B cell (primary cell): Measurements from ENCODE around the gene PPP2R5A.

Experiments
- EZH2 ChIP-seq: IDR thresholded peaks from 2 replicates; pipeline ENCODE4 v1.6.1; 2012; ENCODE audit warnings: borderline replicate concordance, low read depth, mild to moderate bottlenecking, moderate library complexity, low read length; ENCODE audit not compliant: insufficient read depth, poor library complexity, severe bottlenecking
- TF ChIP-seq, protein P1 (sequence below): fragments of 200-600 bp; IDR thresholded peaks from one replicate; pipeline ENCODE4 v1.8.0; 2022; ENCODE audit warnings: antibody characterized with exemption, mild to moderate bottlenecking

DNA sequence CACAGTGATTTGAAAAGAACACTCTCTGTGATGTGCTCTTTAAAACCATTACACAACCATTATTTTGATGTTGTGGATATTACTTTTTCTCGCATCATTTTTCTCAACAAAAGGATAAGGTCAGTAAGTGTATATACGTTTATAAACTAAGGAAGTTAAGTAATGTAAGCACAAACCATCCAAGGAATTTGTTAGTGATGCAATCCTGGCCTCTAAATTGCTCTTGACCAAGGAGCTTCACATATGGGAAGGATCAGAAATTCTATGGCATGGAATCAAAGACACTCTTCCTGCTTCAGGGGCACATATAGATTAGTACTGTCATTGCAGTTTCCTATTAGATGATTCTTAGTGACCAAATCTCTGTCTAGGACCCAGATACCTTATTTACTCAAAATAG lies 3.6 kb upstream of the PPP2R5A start:
- TF ChIP-seq, protein P1, sequence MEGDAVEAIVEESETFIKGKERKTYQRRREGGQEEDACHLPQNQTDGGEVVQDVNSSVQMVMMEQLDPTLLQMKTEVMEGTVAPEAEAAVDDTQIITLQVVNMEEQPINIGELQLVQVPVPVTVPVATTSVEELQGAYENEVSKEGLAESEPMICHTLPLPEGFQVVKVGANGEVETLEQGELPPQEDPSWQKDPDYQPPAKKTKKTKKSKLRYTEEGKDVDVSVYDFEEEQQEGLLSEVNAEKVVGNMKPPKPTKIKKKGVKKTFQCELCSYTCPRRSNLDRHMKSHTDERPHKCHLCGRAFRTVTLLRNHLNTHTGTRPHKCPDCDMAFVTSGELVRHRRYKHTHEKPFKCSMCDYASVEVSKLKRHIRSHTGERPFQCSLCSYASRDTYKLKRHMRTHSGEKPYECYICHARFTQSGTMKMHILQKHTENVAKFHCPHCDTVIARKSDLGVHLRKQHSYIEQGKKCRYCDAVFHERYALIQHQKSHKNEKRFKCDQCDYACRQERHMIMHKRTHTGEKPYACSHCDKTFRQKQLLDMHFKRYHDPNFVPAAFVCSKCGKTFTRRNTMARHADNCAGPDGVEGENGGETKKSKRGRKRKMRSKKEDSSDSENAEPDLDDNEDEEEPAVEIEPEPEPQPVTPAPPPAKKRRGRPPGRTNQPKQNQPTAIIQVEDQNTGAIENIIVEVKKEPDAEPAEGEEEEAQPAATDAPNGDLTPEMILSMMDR, result no peak
- TF ChIP-seq EZH2, result no peak
